ENCODE measurements around the gene SRCAP.
"Not testable (repeated sequence)": the region's sequence is repeated elsewhere in the genome, so short reads cannot be mapped to it uniquely, and the experiment has no call there.

Gene SRCAP

DNA sequence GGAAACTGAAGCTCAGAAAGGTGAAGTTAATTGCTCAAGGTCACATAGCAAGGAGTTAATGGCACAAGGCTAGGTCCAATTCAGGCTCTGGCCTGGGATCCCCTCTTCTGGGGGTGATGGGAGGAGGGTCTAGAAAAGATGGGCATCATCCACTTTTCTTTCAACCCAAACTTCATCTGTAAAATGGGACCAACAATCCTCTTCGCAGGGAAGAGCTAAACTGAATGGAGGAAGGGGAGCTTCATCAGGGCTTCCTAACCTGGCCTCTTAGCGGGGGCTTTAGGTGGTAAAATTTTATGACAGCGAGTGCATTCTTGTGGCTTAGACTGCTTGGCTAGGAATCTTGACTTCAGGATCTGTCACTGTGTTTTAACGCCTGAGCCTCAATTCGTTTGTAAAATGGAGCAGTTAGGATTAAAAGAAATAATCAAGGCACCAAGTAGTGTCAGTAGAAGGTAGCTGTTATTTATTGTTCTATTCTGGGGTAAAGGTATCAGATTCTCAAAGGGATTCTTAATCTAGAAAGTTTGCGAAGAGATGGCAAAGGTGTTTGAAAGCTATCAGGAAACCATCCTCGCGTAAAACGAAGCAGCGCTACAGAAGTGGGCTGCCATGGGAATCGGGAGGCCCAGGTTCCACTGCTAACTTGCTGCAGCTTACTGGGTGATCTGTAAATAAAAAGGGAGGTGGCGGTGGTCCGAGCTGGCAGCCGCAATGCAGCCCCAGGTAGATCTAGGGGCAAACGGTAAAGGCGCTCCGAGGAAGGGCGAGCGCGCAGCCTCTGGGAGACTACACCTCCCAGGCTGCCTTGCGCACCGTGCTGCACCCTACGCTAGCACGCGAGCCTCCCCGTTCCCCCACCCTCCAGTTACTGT is 1.5 kb upstream of the SRCAP start:
- no peak for DNase-seq
- peaks cover 25 to 28% of the 10 kb centered on the region in 2 donors for H3K4me1 Mint-ChIP-seq (ENCODE audit: low read depth in 2 of 2)
- peak overlapping the region; percentile 100 for H3K27ac Mint-ChIP-seq
- H3K9me3 Mint-ChIP-seq: no peaks in the 10 kb centered on the region
- peaks cover 54% of the 10 kb centered on the region for H3K36me3 Mint-ChIP-seq (ENCODE audit: insufficient read depth)
- H3K4me3 Mint-ChIP-seq: peak overlapping the region; percentile 96 to 97
- no peaks in the 10 kb centered on the region for H3K27me3 Mint-ChIP-seq
- peak; percentile 86 for ATAC-seq (replicated peaks)

DNA sequence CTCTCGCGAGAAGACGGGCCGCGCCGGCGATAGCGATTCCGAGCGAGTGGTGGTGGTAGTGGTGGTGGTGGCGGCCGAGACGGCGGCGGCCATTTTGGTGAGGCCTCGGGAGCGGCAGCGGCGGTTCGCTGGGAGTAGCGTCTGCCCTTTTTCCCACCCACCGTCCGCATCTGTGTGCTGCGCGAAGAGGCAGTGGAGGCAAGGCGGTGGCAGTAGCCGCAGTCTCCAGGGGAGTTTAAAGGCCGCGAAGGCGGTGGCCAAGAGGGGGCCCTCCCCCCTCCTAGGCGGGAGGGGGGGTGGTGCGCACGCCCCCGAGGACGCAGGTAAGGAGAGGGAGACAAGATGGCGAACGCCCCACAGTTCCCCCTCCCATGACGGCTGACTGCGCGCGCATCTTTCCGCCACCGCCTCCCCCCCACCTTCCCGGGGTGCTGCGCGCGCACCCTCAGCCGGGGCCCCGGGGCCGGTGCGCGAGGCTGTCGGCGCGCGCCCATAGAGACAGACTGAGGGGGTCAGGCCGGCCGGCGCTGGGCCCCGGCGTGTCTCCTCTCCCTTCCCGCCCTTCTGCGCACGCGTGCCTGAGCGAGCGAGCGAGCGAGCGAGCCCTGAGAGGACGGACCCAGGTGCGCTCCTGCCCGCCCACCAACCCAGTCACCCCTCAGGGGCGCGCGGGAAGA is 694 bp upstream of the SRCAP start:
- peaks cover 25 to 30% of the 10 kb centered on the region in 2 donors for H3K4me1 Mint-ChIP-seq (ENCODE audit: low read depth in 2 of 2)
- H3K27me3 Mint-ChIP-seq: no peaks in the 10 kb centered on the region
- H3K36me3 Mint-ChIP-seq (ENCODE audit: insufficient read depth): peaks cover 59% of the 10 kb centered on the region
- H3K27ac Mint-ChIP-seq: peak overlapping the region; percentile 100
- peak; percentile 71 for ATAC-seq (replicated peaks)
- peak overlapping the region; percentile 96 to 97 for H3K4me3 Mint-ChIP-seq
- DNase-seq: peak; percentile 99
- H3K9me3 Mint-ChIP-seq: no peaks in the 10 kb centered on the region

- peaks cover 73% of the 10 kb centered on the region for H3K36me3 Mint-ChIP-seq (ENCODE audit: insufficient read depth)
Measured at GRCh38 chr16:30699615-30700099, 686 bp downstream of the SRCAP start.

GRCh38 chr16:30700491-30700890 is 1.5 kb downstream of the SRCAP start:
- peak overlapping the region in 1 of 2 donors; percentile 97 for H3K4me3 Mint-ChIP-seq

More at GRCh38 chr16:30699615-30700099, 686 bp downstream of the SRCAP start:
- H3K4me3 Mint-ChIP-seq: peak overlapping the region; percentile 96 to 97
- ATAC-seq (replicated peaks) (no peak), DNase-seq (no peak)
- no peaks in the 10 kb centered on the region for H3K9me3 Mint-ChIP-seq
- H3K27ac Mint-ChIP-seq: peak overlapping the region; percentile 100
- H3K27me3 Mint-ChIP-seq: no peaks in the 10 kb centered on the region
- H3K4me1 Mint-ChIP-seq (ENCODE audit: low read depth in 2 of 2): peaks cover 21 to 26% of the 10 kb centered on the region in 2 donors

DNA sequence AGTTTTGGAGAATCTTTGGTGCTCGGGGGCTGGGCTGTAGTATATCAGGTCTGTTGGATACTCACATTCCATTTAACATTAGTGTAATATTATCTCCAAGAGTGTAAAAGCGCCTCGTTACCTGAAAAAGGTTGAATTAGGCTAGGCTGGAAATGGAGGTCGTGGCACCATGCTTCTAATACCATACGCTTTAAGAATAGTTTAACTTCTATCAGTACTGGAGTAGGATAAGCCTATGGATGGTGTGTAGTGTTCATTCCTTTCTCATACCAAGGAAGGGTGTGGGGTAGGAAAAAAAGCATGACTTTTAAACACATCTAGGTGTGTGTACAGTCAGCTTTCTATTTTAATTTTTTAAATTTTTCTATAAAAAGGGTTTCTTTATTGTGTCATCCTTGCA is 2.0 kb downstream of the SRCAP start:
- no peak for DNase-seq
- Mint-ChIP-seq H3K27me3 (no peaks in the 10 kb centered on the region), H3K9me3 (no peaks in the 10 kb centered on the region), H3K4me1 (ENCODE audit: low read depth in 2 of 2) (peaks cover 21 to 26% of the 10 kb centered on the region in 2 donors), H3K27ac (no peak overlapping the region), H3K36me3 (ENCODE audit: insufficient read depth) (peaks cover 84% of the 10 kb centered on the region), H3K4me3 (no peak overlapping the region)
- ATAC-seq (replicated peaks): no peak

More at GRCh38 chr16:30700491-30700890, 1.5 kb downstream of the SRCAP start:
- H3K9me3 Mint-ChIP-seq: no peaks in the 10 kb centered on the region
- no peak for ATAC-seq (replicated peaks)
- no peaks in the 10 kb centered on the region for H3K27me3 Mint-ChIP-seq
- peaks cover 21 to 26% of the 10 kb centered on the region in 2 donors for H3K4me1 Mint-ChIP-seq (ENCODE audit: low read depth in 2 of 2)
- no peak overlapping the region for H3K27ac Mint-ChIP-seq
- H3K36me3 Mint-ChIP-seq (ENCODE audit: insufficient read depth): peaks cover 79% of the 10 kb centered on the region
- DNase-seq: no peak

- Mint-ChIP-seq H3K4me1 (ENCODE audit: low read depth in 2 of 2) (peaks cover 14 to 16% of the 10 kb centered on the region in 2 donors), H3K27ac (peak overlapping the region in 1 of 2 donors; percentile 90), H3K36me3 (ENCODE audit: insufficient read depth) (peaks cover 95% of the 10 kb centered on the region)
Measured at GRCh38 chr16:30703071-30703470, 4.1 kb downstream of the SRCAP start.

GRCh38 chr16:30703971-30704370 is 5.0 kb downstream of the SRCAP start:
- Mint-ChIP-seq H3K27me3 (no peaks in the 10 kb centered on the region), H3K9me3 (no peaks in the 10 kb centered on the region), H3K4me1 (ENCODE audit: low read depth in 2 of 2) (peaks cover 13 to 15% of the 10 kb centered on the region in 2 donors), H3K36me3 (ENCODE audit: insufficient read depth) (peaks cover 93% of the 10 kb centered on the region), H3K27ac (no peak overlapping the region), H3K4me3 (no peak overlapping the region)
- ATAC-seq (replicated peaks): no peak
- no peak for DNase-seq

More at GRCh38 chr16:30703071-30703470, 4.1 kb downstream of the SRCAP start:
- not testable (repeated sequence) for H3K9me3 Mint-ChIP-seq; ATAC-seq (replicated peaks); DNase-seq; H3K27me3 Mint-ChIP-seq; H3K4me3 Mint-ChIP-seq

DNA sequence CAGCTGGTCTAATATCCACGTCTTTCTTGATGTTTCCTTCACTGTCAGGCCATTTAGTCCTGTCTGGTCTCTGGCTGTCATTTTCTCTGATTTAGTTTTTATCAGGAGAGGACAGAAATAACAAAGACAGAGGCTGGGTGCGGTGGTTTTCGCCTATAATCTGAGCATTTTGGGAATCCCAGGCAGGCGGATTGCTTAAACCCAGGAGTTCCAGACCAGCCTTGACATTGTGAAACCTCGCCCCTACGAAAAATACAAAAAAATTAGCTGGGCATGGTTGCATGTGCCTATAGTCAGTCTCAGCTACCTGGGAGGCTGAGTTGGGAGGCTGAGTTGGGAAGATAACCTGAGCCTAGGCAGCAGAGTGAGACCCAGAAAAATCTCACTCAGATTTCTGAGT is 7.1 kb downstream of the SRCAP start:
- H3K27ac Mint-ChIP-seq: no peak overlapping the region
- ATAC-seq (replicated peaks) (no peak), DNase-seq (no peak)
- H3K27me3 Mint-ChIP-seq: no peaks in the 10 kb centered on the region
- H3K4me1 Mint-ChIP-seq (ENCODE audit: low read depth in 2 of 2): peaks cover 0 to 7% of the 10 kb centered on the region in 2 donors
- H3K36me3 Mint-ChIP-seq (ENCODE audit: insufficient read depth): peaks cover 93% of the 10 kb centered on the region
- H3K4me3 Mint-ChIP-seq: no peak overlapping the region
- no peaks in the 10 kb centered on the region for H3K9me3 Mint-ChIP-seq

DNA sequence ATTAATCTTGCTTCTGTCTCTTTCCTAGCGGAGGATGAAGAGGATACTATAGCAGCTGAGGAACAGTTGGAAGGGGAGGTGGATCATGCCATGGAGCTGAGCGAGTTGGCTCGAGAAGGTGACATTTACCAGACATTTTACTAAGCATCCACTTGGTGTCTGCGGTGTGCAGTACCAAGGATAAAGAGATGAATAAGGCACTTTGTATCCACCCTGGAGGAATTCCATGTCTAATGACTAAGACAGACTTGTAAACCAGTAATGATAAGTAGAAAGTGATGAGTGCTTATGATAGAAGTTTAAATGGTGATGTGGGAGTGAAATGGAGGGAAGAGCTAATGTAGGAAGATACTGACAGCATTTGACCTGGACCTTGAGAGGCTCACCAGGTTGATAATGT is 12.0 kb downstream of the SRCAP start:
- DNase-seq (no peak), ATAC-seq (replicated peaks) (no peak)
- H3K27ac Mint-ChIP-seq: peak overlapping the region in 1 of 2 donors; percentile 71
- H3K4me3 Mint-ChIP-seq: no peak overlapping the region
- H3K9me3 Mint-ChIP-seq: no peaks in the 10 kb centered on the region
- no peaks in the 10 kb centered on the region for H3K27me3 Mint-ChIP-seq
- H3K4me1 Mint-ChIP-seq (ENCODE audit: low read depth in 2 of 2): peaks cover 13 to 16% of the 10 kb centered on the region in 2 donors
- peaks cover 98% of the 10 kb centered on the region for H3K36me3 Mint-ChIP-seq (ENCODE audit: insufficient read depth)

- H3K27ac Mint-ChIP-seq: peak overlapping the region; percentile 47 to 71
- no peaks in the 10 kb centered on the region for H3K27me3 Mint-ChIP-seq
- H3K4me1 Mint-ChIP-seq (ENCODE audit: low read depth in 2 of 2): peaks cover 19 to 22% of the 10 kb centered on the region in 2 donors
- DNase-seq: no peak
- no peaks in the 10 kb centered on the region for H3K9me3 Mint-ChIP-seq
- peaks cover 98% of the 10 kb centered on the region for H3K36me3 Mint-ChIP-seq (ENCODE audit: insufficient read depth)
- ATAC-seq (replicated peaks): no peak
- H3K4me3 Mint-ChIP-seq: no peak overlapping the region
Measured at GRCh38 chr16:30711712-30712111, 12.7 kb downstream of the SRCAP start.

GRCh38 chr16:30715750-30716445 is 16.9 kb downstream of the SRCAP start:
- Mint-ChIP-seq H3K27me3 (no peaks in the 10 kb centered on the region), H3K9me3 (no peaks in the 10 kb centered on the region), H3K4me1 (ENCODE audit: low read depth in 2 of 2) (peaks cover 20 to 27% of the 10 kb centered on the region in 2 donors), H3K27ac (peak overlapping the region; percentile 85 to 98), H3K36me3 (ENCODE audit: insufficient read depth) (peaks cover 96% of the 10 kb centered on the region), H3K4me3 (peak overlapping the region; percentile 41 to 64)
- DNase-seq: peak; percentile 41 to 46 (median 46)
- ATAC-seq (replicated peaks): peak; percentile 99

DNA sequence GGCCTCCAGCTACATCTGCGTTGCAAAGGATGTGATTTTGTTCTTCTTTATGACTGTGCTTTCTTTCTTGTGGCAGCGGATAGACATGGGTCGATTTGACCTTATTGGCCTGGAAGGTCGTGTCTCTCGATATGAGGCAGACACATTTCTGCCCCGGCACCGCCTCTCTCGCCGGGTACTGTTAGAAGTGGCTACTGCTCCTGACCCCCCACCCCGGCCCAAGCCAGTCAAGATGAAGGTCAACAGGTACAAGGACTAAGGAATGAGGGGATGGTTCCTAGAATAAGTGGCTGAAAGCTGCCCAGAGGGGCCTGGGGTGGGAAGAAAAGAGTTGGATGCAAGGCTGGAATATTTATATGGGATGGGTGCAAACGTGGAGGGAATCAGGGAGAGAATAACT is 21.1 kb downstream of the SRCAP start:
- Mint-ChIP-seq H3K4me1 (ENCODE audit: low read depth in 2 of 2) (peaks cover 18 to 33% of the 10 kb centered on the region in 2 donors), H3K36me3 (ENCODE audit: insufficient read depth) (peaks cover 93% of the 10 kb centered on the region), H3K27me3 (no peaks in the 10 kb centered on the region), H3K4me3 (no peak overlapping the region), H3K27ac (peak overlapping the region; percentile 79 to 87), H3K9me3 (no peaks in the 10 kb centered on the region)
- ATAC-seq (replicated peaks): no peak
- DNase-seq: no peak

GRCh38 chr16:30720694-30721093 is 21.7 kb downstream of the SRCAP start:
- DNase-seq (no peak), ATAC-seq (replicated peaks) (no peak)
- peaks cover 93% of the 10 kb centered on the region for H3K36me3 Mint-ChIP-seq (ENCODE audit: insufficient read depth)
- no peaks in the 10 kb centered on the region for H3K27me3 Mint-ChIP-seq
- peak overlapping the region; percentile 79 to 87 for H3K27ac Mint-ChIP-seq
- H3K9me3 Mint-ChIP-seq: no peaks in the 10 kb centered on the region
- H3K4me1 Mint-ChIP-seq (ENCODE audit: low read depth in 2 of 2): peaks cover 15 to 29% of the 10 kb centered on the region in 2 donors
- no peak overlapping the region for H3K4me3 Mint-ChIP-seq

Data from effector memory CD8-positive, alpha-beta T cell (primary cell).